Activated CD4-positive, alpha-beta memory T cell treated with anti-CD3 and anti-CD28 coated beads for 36 hours (primary cell): ENCODE measurements around the gene KCTD21. TPM values are rescaled to one million over a fixed set of nuclear protein-coding genes. Genes with fewer than 3 reads are reported as not detected.
"Not testable (repeated sequence)": the region's sequence is repeated elsewhere in the genome, so short reads cannot be mapped to it uniquely, and the experiment has no call there.

Source experiments
- CTCF ChIA-PET: fragments of 350-600 bp; sonication (Branson Sonifier 250); formaldehyde crosslinking; loops from one replicate; lab custom pipeline; 2021; ENCODE audit warnings: antibody characterized with exemption, inconsistent platforms; lab: Charles Lee
- POLR2A ChIA-PET: fragments of 350-600 bp; sonication (Branson Sonifier 250); formaldehyde crosslinking; loops from one replicate; lab custom pipeline; 2021; ENCODE audit warnings: antibody characterized with exemption; lab: Charles Lee
- DNase-seq: peaks from one replicate; pipeline ENCODE4 v3.0.0-alpha.2; 2020
- H3K27ac Mint-ChIP-seq: one replicate; pipeline ENCODE4 v1.8.0; 2021; ENCODE audit warnings: mixed read lengths
- H3K27me3 Mint-ChIP-seq: one replicate; pipeline ENCODE4 v1.8.0; 2021; ENCODE audit warnings: mixed read lengths
- H3K36me3 Mint-ChIP-seq: one replicate; pipeline ENCODE4 v1.8.0; 2021; ENCODE audit warnings: mixed read lengths
- H3K4me1 Mint-ChIP-seq: one replicate; pipeline ENCODE4 v1.8.0; 2021; ENCODE audit warnings: low read depth, mixed read lengths
- H3K4me3 Mint-ChIP-seq: one replicate; pipeline ENCODE4 v1.8.0; 2021; ENCODE audit warnings: mild to moderate bottlenecking, mixed read lengths
- H3K9me3 Mint-ChIP-seq: one replicate; pipeline ENCODE4 v1.8.0; 2021; ENCODE audit warnings: mixed read lengths
- intact Hi-C: fragments of 100-400 bp; cut with micrococcal nuclease; formaldehyde crosslinking; loops from one replicate; pipeline ENCODE4 v1.15.1; 2023
- total RNA-seq, 2 experiments: library from RNA; stranded (reverse); gene quantifications; one replicate each; pipeline ENCODE4 v1.2.3, GENCODE V29; 2021

Gene KCTD21
- total RNA-seq, 2 experiments from 2014 or later = 7.9 to 8.8 TPM

GRCh38 chr11:78181185-78181584 is 7.2 kb downstream of the KCTD21 start:
- CTCF ChIA-PET = no interaction called here
- Mint-ChIP-seq H3K4me1 (peaks cover 9% of the 10 kb centered on the region), H3K9me3 (peaks cover 11% of the 10 kb centered on the region), H3K4me3 (no peak overlapping the region), H3K27ac (no peak overlapping the region), H3K27me3 (no peaks in the 10 kb centered on the region), H3K36me3 (peaks cover 26% of the 10 kb centered on the region)
- DNase-seq = no peak
- POLR2A ChIA-PET = no interaction called here
- intact Hi-C loops = no loop called here

- CTCF ChIA-PET = no interaction called here
- Mint-ChIP-seq H3K4me3 (no peak overlapping the region), H3K36me3 (peaks cover 28% of the 10 kb centered on the region), H3K27ac (no peak overlapping the region), H3K9me3 (peaks cover 13% of the 10 kb centered on the region), H3K27me3 (no peaks in the 10 kb centered on the region), H3K4me1 (peaks cover 5% of the 10 kb centered on the region)
- DNase-seq = no peak
- intact Hi-C loops = no loop called here
- POLR2A ChIA-PET = no interaction called here
Measured at GRCh38 chr11:78180751-78181150, 7.7 kb downstream of the KCTD21 start.

GRCh38 chr11:78179459-78180071 is 8.9 kb downstream of the KCTD21 start:
- ChIA-PET POLR2A (no interaction called here), CTCF (no interaction called here)
- H3K4me3 Mint-ChIP-seq = no peak overlapping the region
- intact Hi-C loops = no loop called here
- peaks cover 3% of the 10 kb centered on the region for H3K4me1 Mint-ChIP-seq
- H3K27ac Mint-ChIP-seq = no peak overlapping the region
- DNase-seq = no peak
- no peaks in the 10 kb centered on the region for H3K27me3 Mint-ChIP-seq
- H3K36me3 Mint-ChIP-seq = peaks cover 28% of the 10 kb centered on the region
- H3K9me3 Mint-ChIP-seq = peaks cover 13% of the 10 kb centered on the region

- CTCF ChIA-PET = no interaction called here
- H3K36me3 Mint-ChIP-seq = peaks cover 32% of the 10 kb centered on the region
- H3K27ac Mint-ChIP-seq = no peak overlapping the region
- POLR2A ChIA-PET = no interaction called here
- H3K27me3 Mint-ChIP-seq = no peaks in the 10 kb centered on the region
- no peak for DNase-seq
- peaks cover 13% of the 10 kb centered on the region for H3K9me3 Mint-ChIP-seq
- H3K4me1 Mint-ChIP-seq = peaks cover 3% of the 10 kb centered on the region
- intact Hi-C loops = no loop called here
- no peak overlapping the region for H3K4me3 Mint-ChIP-seq
Measured at GRCh38 chr11:78177216-78177615, 11.2 kb downstream of the KCTD21 start.

- ChIA-PET CTCF (no interaction called here), POLR2A (no interaction called here)
- no peak overlapping the region for H3K4me3 Mint-ChIP-seq
- no peaks in the 10 kb centered on the region for H3K27me3 Mint-ChIP-seq
- intact Hi-C loops = no loop called here
- no peak overlapping the region for H3K27ac Mint-ChIP-seq
- H3K4me1 Mint-ChIP-seq = peaks cover 3% of the 10 kb centered on the region
- peaks cover 32% of the 10 kb centered on the region for H3K36me3 Mint-ChIP-seq
- DNase-seq = no peak
- peaks cover 13% of the 10 kb centered on the region for H3K9me3 Mint-ChIP-seq
Measured at GRCh38 chr11:78176605-78177141, 11.8 kb downstream of the KCTD21 start.

- intact Hi-C loops, CTCF ChIA-PET, POLR2A ChIA-PET, H3K4me1 Mint-ChIP-seq, H3K4me3 Mint-ChIP-seq, H3K27me3 Mint-ChIP-seq, DNase-seq, H3K27ac Mint-ChIP-seq, H3K9me3 Mint-ChIP-seq: not testable (repeated sequence)
- H3K36me3 Mint-ChIP-seq = peaks cover 27% of the 10 kb centered on the region
Measured at GRCh38 chr11:78175862-78176261, 12.6 kb downstream of the KCTD21 start.

- H3K27ac Mint-ChIP-seq = no peak overlapping the region
- H3K36me3 Mint-ChIP-seq = peaks cover 16% of the 10 kb centered on the region
- H3K4me1 Mint-ChIP-seq = no peaks in the 10 kb centered on the region
- ChIA-PET CTCF (no interaction called here), POLR2A (no interaction called here)
- H3K27me3 Mint-ChIP-seq = no peaks in the 10 kb centered on the region
- no peak for DNase-seq
- intact Hi-C loops = no loop called here
- H3K9me3 Mint-ChIP-seq = peaks cover 4% of the 10 kb centered on the region
- no peak overlapping the region for H3K4me3 Mint-ChIP-seq
Measured at GRCh38 chr11:78171951-78172350, 16.5 kb downstream of the KCTD21 start.

- H3K27me3 Mint-ChIP-seq = no peaks in the 10 kb centered on the region
- DNase-seq = no peak
- ChIA-PET CTCF (no interaction called here), POLR2A (no interaction called here)
- H3K4me1 Mint-ChIP-seq = no peaks in the 10 kb centered on the region
- H3K27ac Mint-ChIP-seq = no peak overlapping the region
- H3K36me3 Mint-ChIP-seq = peaks cover 10% of the 10 kb centered on the region
- intact Hi-C loops = no loop called here
- H3K4me3 Mint-ChIP-seq = no peak overlapping the region
- peaks cover under 1% of the 10 kb centered on the region for H3K9me3 Mint-ChIP-seq
Measured at GRCh38 chr11:78170874-78171549, 17.4 kb downstream of the KCTD21 start.

- H3K36me3 Mint-ChIP-seq = peaks cover 10% of the 10 kb centered on the region
- ChIA-PET CTCF (no interaction called here), POLR2A (no interaction called here)
- H3K27me3 Mint-ChIP-seq = no peaks in the 10 kb centered on the region
- no peak for DNase-seq
- no peaks in the 10 kb centered on the region for H3K9me3 Mint-ChIP-seq
- no peaks in the 10 kb centered on the region for H3K4me1 Mint-ChIP-seq
- intact Hi-C loops = no loop called here
- H3K27ac Mint-ChIP-seq = no peak overlapping the region
- no peak overlapping the region for H3K4me3 Mint-ChIP-seq
Measured at GRCh38 chr11:78170413-78170812, 18.0 kb downstream of the KCTD21 start.

- ChIA-PET CTCF (no interaction called here), POLR2A (no interaction called here)
- H3K27me3 Mint-ChIP-seq = no peaks in the 10 kb centered on the region
- H3K4me1 Mint-ChIP-seq = no peaks in the 10 kb centered on the region
- DNase-seq = no peak
- intact Hi-C loops = no loop called here
- H3K9me3 Mint-ChIP-seq = no peaks in the 10 kb centered on the region
- no peak overlapping the region for H3K27ac Mint-ChIP-seq
- peaks cover 6% of the 10 kb centered on the region for H3K36me3 Mint-ChIP-seq
- H3K4me3 Mint-ChIP-seq = no peak overlapping the region
Measured at GRCh38 chr11:78168539-78169477, 19.6 kb downstream of the KCTD21 start.

- Mint-ChIP-seq H3K4me3 (no peak overlapping the region), H3K9me3 (no peaks in the 10 kb centered on the region), H3K36me3 (no peaks in the 10 kb centered on the region), H3K27me3 (no peaks in the 10 kb centered on the region), H3K27ac (no peak overlapping the region), H3K4me1 (no peaks in the 10 kb centered on the region)
- ChIA-PET CTCF (no interaction called here), POLR2A (no interaction called here)
- no peak for DNase-seq
- intact Hi-C loops = no loop called here
Measured at GRCh38 chr11:78166855-78167469, 21.5 kb downstream of the KCTD21 start.

GRCh38 chr11:78164471-78164870 is 24.0 kb downstream of the KCTD21 start:
- intact Hi-C loops = no loop called here
- CTCF ChIA-PET = no interaction called here
- H3K4me3 Mint-ChIP-seq = no peak overlapping the region
- no peaks in the 10 kb centered on the region for H3K36me3 Mint-ChIP-seq
- H3K27ac Mint-ChIP-seq = no peak overlapping the region
- no peaks in the 10 kb centered on the region for H3K4me1 Mint-ChIP-seq
- H3K27me3 Mint-ChIP-seq = no peaks in the 10 kb centered on the region
- POLR2A ChIA-PET = no interaction called here
- no peaks in the 10 kb centered on the region for H3K9me3 Mint-ChIP-seq
- no peak for DNase-seq
